HepG2 (cell line): Measurements from ENCODE around the gene MAPK7. TPM values are rescaled to one million over a fixed set of nuclear protein-coding genes. Genes with fewer than 3 reads are reported as not detected.

Source experiments
- ATAC-seq: fragments of 200-7000 bp; cut with Tn5 transposase; 3 replicates; pipeline ENCODE4 v1.9.1; 2020; ENCODE audit warnings: mild to moderate bottlenecking, moderate library complexity
- BruUV-seq: library from RNA; stranded (reverse); fragments of 400-500 nt; replicated peaks from 2 replicates; lab custom pipeline; 2021; lab: Mats Ljungman, UMichigan
- CTCF ChIA-PET: fragments of 300-600 bp; formaldehyde crosslinking; extraction: SDS; loops from one replicate; lab custom pipeline; 2021; ENCODE audit warnings: low total read pairs, inconsistent platforms, low intra/inter-chr PET ratio; lab: Yijun Ruan, JAX
- POLR2A ChIA-PET: fragments of 350-600 bp; sonication (Branson Sonifier 250); formaldehyde crosslinking; loops from one replicate; lab custom pipeline; 2020; ENCODE audit warnings: antibody characterized with exemption, inconsistent platforms; lab: Yijun Ruan, JAX
- DNase-seq: peaks from one replicate; pipeline ENCODE4 v3.0.0-alpha.2; 2015; ENCODE audit warnings: low spot score
- FAIRE-seq: peaks from 3 replicates; lab custom pipeline; 2011; peaks lifted over from hg19 to GRCh38; lab: Jason Lieb, UNC
- H2AFZ ChIP-seq: one replicate; pipeline ENCODE4 v1.6.1; 2011; ENCODE audit warnings: low read length, inconsistent platforms
- H3K27ac ChIP-seq: fragments of 300-600 bp; 3 replicates; pipeline ENCODE4 v1.8.0; 2011; ENCODE audit warnings: mixed run types, mild to moderate bottlenecking, mixed read lengths, low read length, inconsistent platforms; ENCODE audit not compliant: insufficient read depth; ENCODE audit errors: extremely low read length
- H3K27me3 ChIP-seq, 2 experiments: fragments of 200-600 bp in 1 of 2; 2 replicates in 1 of 2; 3 replicates in 1 of 2; pipeline versions ENCODE4 v1.6.0 to v1.8.0; 2011; ENCODE audit warnings: low read length in 2 of 2, mild to moderate bottlenecking in 2 of 2, moderate library complexity in 2 of 2, inconsistent platforms in 1 of 2; ENCODE audit not compliant: insufficient read depth in 2 of 2, control insufficient read depth in 1 of 2
- H3K36me3 ChIP-seq, 2 experiments: fragments of 200-600 bp in 1 of 2; replicated peaks in 1 of 2; 2 replicates in 1 of 2; 3 replicates in 1 of 2; pipeline versions ENCODE4 v1.5.1 to v1.8.0; 2011; ENCODE audit warnings: low read length in 2 of 2, inconsistent platforms in 1 of 2; ENCODE audit not compliant: insufficient read depth in 2 of 2, control insufficient read depth in 1 of 2
- H3K4me1 ChIP-seq: 2 replicates; pipeline ENCODE4 v1.5.1; 2012; ENCODE audit warnings: low read length, inconsistent platforms; ENCODE audit not compliant: insufficient read depth
- H3K4me2 ChIP-seq: 2 replicates; pipeline ENCODE4 v1.6.0; 2011; ENCODE audit warnings: low read depth, low read length, inconsistent platforms
- H3K4me3 ChIP-seq, 3 experiments: fragments of 200-600 bp in 1 of 3; sonication (generic), shearing (Covaris generic) in 1 of 3; replicated peaks in 1 of 3; 2 replicates each; pipeline ENCODE4 v1.5.1; 2011 to 2016; ENCODE audit warnings: low read length in 3 of 3, inconsistent platforms in 2 of 3, low read depth in 2 of 3, mild to moderate bottlenecking in 2 of 3, control low read depth in 1 of 3, mixed read lengths in 1 of 3; ENCODE audit not compliant: insufficient read depth in 1 of 3
- H3K79me2 ChIP-seq: one replicate; pipeline ENCODE4 v1.6.1; 2011; ENCODE audit warnings: low read length, inconsistent platforms; ENCODE audit not compliant: insufficient read depth
- H3K9ac ChIP-seq: 2 replicates; pipeline ENCODE4 v1.6.0; 2011; ENCODE audit warnings: mild to moderate bottlenecking, low read depth, low read length, inconsistent platforms; ENCODE audit not compliant: insufficient read depth
- H3K9me3 ChIP-seq: 2 replicates; pipeline ENCODE4 v1.5.1; 2012; ENCODE audit warnings: mild to moderate bottlenecking, low read length
- H4K20me1 ChIP-seq: 2 replicates; pipeline ENCODE4 v1.6.0; 2011; ENCODE audit warnings: inconsistent platforms, mild to moderate bottlenecking, low read length, moderate library complexity; ENCODE audit not compliant: insufficient read depth
- BRD4 ChIP-seq: sonication (generic); formaldehyde crosslinking; IDR thresholded peaks from 2 replicates; pipeline ENCODE4 v1.4.0; 2020; ENCODE audit warnings: missing genetic modification reagents
- CCAR2 ChIP-seq: fragments of 200-400 bp; formaldehyde crosslinking; optimal IDR thresholded peaks from 2 replicates; pipeline ENCODE3; 2018; ENCODE audit warnings: low read depth, mild to moderate bottlenecking, low read length, moderate library complexity
- CENPT ChIP-seq: sonication (generic); formaldehyde crosslinking; IDR thresholded peaks from 2 replicates; pipeline ENCODE4 v1.8.0; 2022; ENCODE audit warnings: low read depth, mild to moderate bottlenecking, moderate library complexity, missing genetic modification reagents
- HBP1 ChIP-seq: IDR thresholded peaks from 2 replicates; pipeline ENCODE4 v1.6.1; 2016; ENCODE audit warnings: low read depth, control low read depth
- HNRNPK ChIP-seq: fragments of 200-400 bp; formaldehyde crosslinking; IDR thresholded peaks from 2 replicates; pipeline ENCODE4 v1.6.1; 2018; ENCODE audit warnings: low read length, low read depth, moderate library complexity, mild to moderate bottlenecking; ENCODE audit not compliant: poor library complexity, severe bottlenecking
- HOXA7 ChIP-seq: sonication (generic); formaldehyde crosslinking; IDR thresholded peaks from 2 replicates; pipeline ENCODE4 v1.8.1; 2022; ENCODE audit warnings: mild to moderate bottlenecking, missing genetic modification reagents, moderate library complexity
- IRF1 ChIP-seq: sonication (generic); formaldehyde crosslinking; IDR thresholded peaks from 2 replicates; pipeline ENCODE4 v1.4.0; 2020; ENCODE audit warnings: low read depth, mild to moderate bottlenecking, missing genetic modification reagents
- NCOR1 ChIP-seq: fragments of 200-600 bp; sonication (generic); IDR thresholded peaks from 2 replicates; pipeline ENCODE4 v1.7.0; 2017; ENCODE audit warnings: antibody characterized with exemption, low read length, borderline replicate concordance
- SALL1 ChIP-seq: sonication (generic); formaldehyde crosslinking; IDR thresholded peaks from 2 replicates; pipeline ENCODE4 v1.8.0; 2022; ENCODE audit warnings: mild to moderate bottlenecking, missing genetic modification reagents
- SMAD1 ChIP-seq: sonication (generic); formaldehyde crosslinking; IDR thresholded peaks from 2 replicates; pipeline ENCODE4 v1.4.0; 2020; ENCODE audit warnings: missing genetic modification reagents, low read depth, mild to moderate bottlenecking, borderline replicate concordance
- SOX5 ChIP-seq: IDR thresholded peaks from 2 replicates; pipeline ENCODE4 v1.6.1; 2016; ENCODE audit warnings: borderline replicate concordance
- ZKSCAN1 ChIP-seq: fragments of 150-350 bp; IDR thresholded peaks from 2 replicates; pipeline ENCODE4 v1.6.1; 2014; ENCODE audit warnings: low read length
- ZNF18 ChIP-seq: sonication (generic); formaldehyde crosslinking; IDR thresholded peaks from 2 replicates; pipeline ENCODE4 v1.8.0; 2022; ENCODE audit warnings: mild to moderate bottlenecking, missing genetic modification reagents; ENCODE audit not compliant: insufficient replicate concordance
- ZNF546 ChIP-seq: sonication (generic); formaldehyde crosslinking; conservative IDR thresholded peaks from 2 replicates; pipeline ENCODE4 v1.8.1; 2023; ENCODE audit warnings: mild to moderate bottlenecking, missing genetic modification reagents
- ZNF577 ChIP-seq: sonication (generic); formaldehyde crosslinking; IDR thresholded peaks from 2 replicates; pipeline ENCODE4 v1.4.0; 2020; ENCODE audit warnings: mild to moderate bottlenecking, low read depth, missing genetic modification reagents, borderline replicate concordance
- ZNF788 ChIP-seq: sonication (generic); formaldehyde crosslinking; IDR thresholded peaks from 2 replicates; pipeline ENCODE4 v1.5.0; 2020; ENCODE audit warnings: mild to moderate bottlenecking, missing genetic modification reagents, borderline replicate concordance
- ZNF891 ChIP-seq: sonication (generic); formaldehyde crosslinking; IDR thresholded peaks from 2 replicates; pipeline ENCODE4 v1.5.0; 2020; ENCODE audit warnings: mild to moderate bottlenecking, missing genetic modification reagents
- WGBS: methylation state at CpG from one replicate; pipeline ENCODE4 v1.1.6; 2017; ENCODE audit warnings: low lambda C conversion rate; 5-methylcytosine and 5-hydroxymethylcytosine counted together
- in situ Hi-C: cut with HindIII; loops from 2 replicates; pipeline ENCODE4 v1.10.0; 2017; ENCODE audit warnings: low pct_unique_long_range_greater_than_20kb; ENCODE audit not compliant: extremely low pct_ligation_motif_present
- intact Hi-C: fragments of 100-400 bp; cut with micrococcal nuclease; formaldehyde crosslinking; loops from one replicate; pipeline ENCODE4 v1.10.0; 2022; ENCODE audit not compliant: unreplicated experiment
- polyA plus RNA-seq, 8 experiments: library from polyadenylated mRNA; depleted of rRNA in 3 of 8; stranded (reverse) in 7 of 8; unstranded in 1 of 8; fragments of >200 nt; fragmentation: Illumina TruSeq in 4 of 8; extraction: Trizol in 4 of 8; gene quantifications; 2 replicates each; pipeline versions ENCODE4 v1.2.1 to v1.2.3, GENCODE V29; 2011 to 2016; ENCODE audit warnings: low read depth in 4 of 8, missing spikeins in 1 of 8, mixed read lengths in 1 of 8; ENCODE audit not compliant: insufficient read depth in 1 of 8
- total RNA-seq, 5 experiments: library from RNA; depleted of rRNA; stranded (reverse); fragments of >200 nt; fragmentation: Illumina TruSeq; extraction: Trizol; gene quantifications; 2 replicates each; pipeline ENCODE4 v1.2.3, GENCODE V29; 2016; ENCODE audit warnings: low read depth in 1 of 5

The MAPK7 gene
- total and polyA plus RNA-seq, 2 of the 13 experiments (the other 11 are each of a cell fraction or from before 2014, with no cell fraction given) = 2.9 to 5.9 TPM

- ChIA-PET CTCF (no interaction called here), POLR2A (no interaction called here)
- DNase-seq (no peak), FAIRE-seq (no peak), ATAC-seq (no peak)
- 49% methylated on average over 9 of the region's 12 CpGs for WGBS
- H3K4me1 ChIP-seq = no peaks in the 10 kb centered on the region
- no peaks in the 10 kb centered on the region for H3K9me3 ChIP-seq
- H3K79me2 ChIP-seq = no peaks in the 10 kb centered on the region
- peaks cover 12 to 58% of the 10 kb centered on the region in 2 experiments for H3K27me3 ChIP-seq
- no TSS peak for BruUV-seq
- H3K36me3 ChIP-seq = no peaks in the 10 kb centered on the region
- H4K20me1 ChIP-seq = no peaks in the 10 kb centered on the region
- intact Hi-C loops (no loop called here), in situ Hi-C loops (no loop called here)
- H3K4me2 ChIP-seq = no peak overlapping the region
- H2AFZ ChIP-seq = no peak overlapping the region
- TF ChIP-seq ZNF788 (no peak), ZNF18 (no peak)
- no peak overlapping the region for H3K9ac ChIP-seq
- no peak overlapping the region for H3K4me3 ChIP-seq
- H3K27ac ChIP-seq = no peak overlapping the region
Observed at GRCh38 chr17:19412984-19413383, 34.7 kb downstream of the MAPK7 start.

- H3K4me1 ChIP-seq = no peaks in the 10 kb centered on the region
- CTCF ChIA-PET = no interaction called here
- ATAC-seq = no peak
- TF ChIP-seq HOXA7 (CRISPR knock-in tag) (no peak), NCOR1 (no peak), ZNF891 (CRISPR knock-in tag) (no peak), HBP1 (CRISPR knock-in tag) (no peak), ZNF577 (no peak), BRD4 (CRISPR knock-in tag) (no peak), ZKSCAN1 (no peak), IRF1 (CRISPR knock-in tag) (no peak), ZNF546 (CRISPR knock-in tag) (no peak), HNRNPK (no peak), SMAD1 (CRISPR knock-in tag) (no peak), SOX5 (no peak), CENPT (CRISPR knock-in tag) (no peak), SALL1 (CRISPR knock-in tag) (no peak), CCAR2 (no peak)
Observed at GRCh38 chr17:19413761-19414160, 35.5 kb downstream of the MAPK7 start.

More at GRCh38 chr17:19413761-19414160, 35.5 kb downstream of the MAPK7 start:
- Histone ChIP-seq H3K36me3 (no peaks in the 10 kb centered on the region), H4K20me1 (no peaks in the 10 kb centered on the region), H3K27ac (no peak overlapping the region), H3K79me2 (no peaks in the 10 kb centered on the region), H2AFZ (no peak overlapping the region), H3K4me3 (no peak overlapping the region), H3K4me2 (no peak overlapping the region), H3K9me3 (no peaks in the 10 kb centered on the region), H3K9ac (no peak overlapping the region), H3K27me3 (peaks cover 14 to 58% of the 10 kb centered on the region in 2 experiments)
- POLR2A ChIA-PET = no interaction called here
- FAIRE-seq (no peak), DNase-seq (no peak)
- in situ Hi-C loops = no loop called here
- intact Hi-C loops = no loop called here
- WGBS = 17% methylated on average over 2 of the region's 5 CpGs
- no TSS peak for BruUV-seq
